ENCODE measurements around the gene DDHD1.

Gene DDHD1

DNA sequence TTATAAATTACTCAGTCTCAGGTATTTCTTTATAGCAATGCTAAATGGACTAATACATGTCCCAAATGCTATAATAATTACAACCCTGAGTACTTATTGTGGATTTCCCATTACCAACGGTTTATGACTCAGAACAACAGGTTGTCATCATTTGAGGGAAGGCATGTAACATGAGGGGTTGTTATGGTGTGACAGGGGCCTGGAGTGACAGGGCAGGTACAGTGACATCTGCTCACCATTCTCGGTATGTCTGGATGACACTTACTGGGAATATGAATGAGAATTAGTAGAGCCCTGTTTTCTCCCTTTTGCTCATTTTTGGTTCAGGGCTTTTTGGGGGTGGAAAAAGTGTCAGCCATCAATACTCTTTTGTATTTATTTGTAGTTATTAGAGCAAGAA is 166.1 kb downstream of the DDHD1 start:
- DNase-seq: no peak

Data from AML-193 (cell line).